ENCODE data around the gene HIGD1A.
A peak's percentile ranks its signal among the peaks of the same experiment; 100 is the strongest.

Gene HIGD1A

DNA sequence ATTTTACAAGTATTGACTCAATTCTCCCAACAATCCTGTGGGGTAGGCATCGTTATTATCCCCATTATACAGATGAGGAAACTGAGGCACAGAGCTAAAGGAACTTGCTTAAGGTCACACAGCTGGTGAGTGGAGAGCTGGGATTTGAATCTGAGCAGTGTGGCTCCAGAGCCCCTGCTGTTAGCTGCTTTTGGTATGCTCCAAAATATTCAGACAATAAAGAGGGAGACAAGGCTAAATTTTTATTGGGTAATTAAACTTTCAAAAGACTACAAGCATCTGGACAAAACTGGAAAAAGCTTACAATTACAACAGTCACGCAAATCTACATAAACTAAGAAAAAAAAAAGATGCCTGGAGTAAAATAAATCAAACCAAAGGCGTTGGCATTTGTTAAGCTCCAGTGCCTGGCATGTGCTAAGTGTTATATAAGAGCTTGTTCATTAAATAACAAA lies 59.0 kb downstream of the HIGD1A start:
- TF ChIP-seq, protein P1, sequence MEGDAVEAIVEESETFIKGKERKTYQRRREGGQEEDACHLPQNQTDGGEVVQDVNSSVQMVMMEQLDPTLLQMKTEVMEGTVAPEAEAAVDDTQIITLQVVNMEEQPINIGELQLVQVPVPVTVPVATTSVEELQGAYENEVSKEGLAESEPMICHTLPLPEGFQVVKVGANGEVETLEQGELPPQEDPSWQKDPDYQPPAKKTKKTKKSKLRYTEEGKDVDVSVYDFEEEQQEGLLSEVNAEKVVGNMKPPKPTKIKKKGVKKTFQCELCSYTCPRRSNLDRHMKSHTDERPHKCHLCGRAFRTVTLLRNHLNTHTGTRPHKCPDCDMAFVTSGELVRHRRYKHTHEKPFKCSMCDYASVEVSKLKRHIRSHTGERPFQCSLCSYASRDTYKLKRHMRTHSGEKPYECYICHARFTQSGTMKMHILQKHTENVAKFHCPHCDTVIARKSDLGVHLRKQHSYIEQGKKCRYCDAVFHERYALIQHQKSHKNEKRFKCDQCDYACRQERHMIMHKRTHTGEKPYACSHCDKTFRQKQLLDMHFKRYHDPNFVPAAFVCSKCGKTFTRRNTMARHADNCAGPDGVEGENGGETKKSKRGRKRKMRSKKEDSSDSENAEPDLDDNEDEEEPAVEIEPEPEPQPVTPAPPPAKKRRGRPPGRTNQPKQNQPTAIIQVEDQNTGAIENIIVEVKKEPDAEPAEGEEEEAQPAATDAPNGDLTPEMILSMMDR (IDR thresholded peaks at IDR 0.05): no peak
- DNase-seq (ENCODE audit: low spot score): no peak
- Histone ChIP-seq H3K27ac (peak overlapping the region; percentile 85 to 91), H3K4me3 (no peak overlapping the region)

DNA sequence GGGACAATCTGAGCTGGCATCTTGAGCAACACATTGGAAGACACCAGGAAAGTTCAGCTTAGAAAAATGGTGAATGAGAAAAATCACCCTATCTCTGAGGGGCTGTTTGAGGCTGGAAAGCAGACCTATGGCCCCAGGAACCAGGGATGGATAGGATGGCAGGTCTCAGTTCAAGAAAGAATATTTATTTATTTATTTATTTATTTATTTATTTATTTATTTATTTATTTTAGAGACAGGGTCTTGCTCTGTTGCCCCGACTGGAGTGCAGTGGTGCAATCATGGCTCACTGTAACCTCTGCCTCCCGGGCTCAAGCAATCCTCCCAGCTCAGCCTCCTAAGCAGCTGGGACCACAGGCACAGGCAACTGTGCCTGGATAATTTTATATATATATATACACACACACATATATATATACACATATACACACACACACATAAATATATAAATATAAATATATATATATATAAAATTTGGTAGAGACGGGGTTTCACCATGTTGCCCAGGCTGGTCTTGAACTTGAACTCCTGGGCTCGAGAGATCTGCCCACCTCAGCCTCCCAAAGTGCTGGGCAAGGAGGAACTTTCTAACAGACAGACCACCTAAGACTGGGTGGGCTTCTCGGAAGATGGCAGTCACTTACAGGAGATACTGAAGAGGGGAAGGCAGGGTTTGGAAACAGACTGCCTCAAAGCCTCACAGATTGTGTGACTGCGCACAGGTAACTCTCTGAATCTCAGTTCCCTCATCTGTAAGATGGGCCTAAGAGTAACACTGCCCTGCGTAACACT lies 60.9 kb downstream of the HIGD1A start:
- Histone ChIP-seq H3K27ac (peak overlapping the region; percentile 15 to 46), H3K4me3 (no peak overlapping the region)
- TF ChIP-seq, protein P1 (IDR thresholded peaks at IDR 0.05): no peak
- no peak for DNase-seq (ENCODE audit: low spot score)

DNA sequence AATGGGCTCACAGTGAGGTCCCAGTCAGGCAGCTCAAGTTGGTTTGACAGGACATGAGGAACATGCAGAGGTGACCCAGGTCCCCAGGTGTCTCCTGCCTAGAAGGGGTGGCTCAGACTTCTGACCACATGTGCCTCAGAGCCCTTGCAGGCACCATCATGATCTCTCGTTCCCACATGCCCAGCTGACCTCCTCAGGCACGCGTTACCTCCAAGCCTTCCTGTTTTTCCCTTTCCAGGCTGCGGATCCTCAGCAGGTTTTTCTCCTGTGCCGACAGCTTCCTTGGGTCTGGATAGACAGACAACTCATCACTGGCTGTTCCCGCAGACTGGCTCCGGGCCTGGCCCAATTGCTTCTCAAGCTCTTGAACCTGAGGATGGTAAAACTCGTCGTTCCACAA lies 61.6 kb downstream of the HIGD1A start:
- TF ChIP-seq, protein P1 (IDR thresholded peaks at IDR 0.05): no peak
- peak; percentile 69 for DNase-seq (ENCODE audit: low spot score)
- no peak overlapping the region for H3K27ac ChIP-seq
- no peak overlapping the region for H3K4me3 ChIP-seq

DNA sequence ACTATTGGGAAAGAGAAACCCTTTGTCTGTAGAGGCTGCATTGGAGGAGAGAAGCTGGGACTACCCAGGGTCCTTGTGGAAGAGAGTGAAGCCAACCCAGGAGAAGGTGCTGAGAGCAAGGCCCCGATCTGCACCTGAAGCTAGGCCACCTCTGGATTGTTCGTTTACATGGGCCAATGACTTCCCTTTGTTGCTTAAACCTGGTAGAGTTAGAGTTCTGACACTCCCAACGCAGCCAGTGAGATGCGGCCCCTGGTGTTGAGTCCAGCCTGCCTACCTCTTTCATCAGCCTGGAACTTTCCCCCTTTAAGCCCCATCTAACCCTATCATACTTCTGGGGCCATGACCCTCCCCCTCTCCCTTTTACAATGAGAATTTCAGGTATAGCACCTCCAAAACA lies 62.0 kb downstream of the HIGD1A start:
- Histone ChIP-seq H3K27ac (peak overlapping the region in 1 of 2 donors; percentile 3), H3K4me3 (no peak overlapping the region)
- TF ChIP-seq, protein P1 (IDR thresholded peaks at IDR 0.05): no peak
- peak; percentile 46 for DNase-seq (ENCODE audit: low spot score)

DNA sequence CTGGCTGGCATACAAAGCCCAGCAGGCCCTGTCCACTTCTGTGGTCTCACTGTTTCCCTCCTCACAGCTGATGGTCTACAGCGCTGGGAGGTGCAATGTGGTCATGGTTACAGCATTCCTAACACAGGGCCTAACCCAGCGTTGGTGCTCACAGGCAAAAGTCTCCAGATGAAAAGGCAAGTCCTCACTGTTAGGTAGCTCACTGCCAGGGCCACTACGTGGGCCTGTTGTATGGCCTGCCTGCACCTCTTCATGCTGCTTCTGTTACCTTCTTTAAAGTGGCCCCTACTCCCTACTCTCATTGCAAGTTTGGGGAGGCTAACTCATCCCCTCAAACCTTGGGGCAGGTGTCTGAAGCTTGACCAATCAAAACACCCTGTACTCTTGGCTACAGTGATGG lies 62.5 kb downstream of the HIGD1A start:
- Histone ChIP-seq H3K4me3 (no peak overlapping the region), H3K27ac (peak overlapping the region in 1 of 2 donors; percentile 3)
- TF ChIP-seq, protein P1 (IDR thresholded peaks at IDR 0.05): no peak
- DNase-seq (ENCODE audit: low spot score): peak; percentile 64

DNA sequence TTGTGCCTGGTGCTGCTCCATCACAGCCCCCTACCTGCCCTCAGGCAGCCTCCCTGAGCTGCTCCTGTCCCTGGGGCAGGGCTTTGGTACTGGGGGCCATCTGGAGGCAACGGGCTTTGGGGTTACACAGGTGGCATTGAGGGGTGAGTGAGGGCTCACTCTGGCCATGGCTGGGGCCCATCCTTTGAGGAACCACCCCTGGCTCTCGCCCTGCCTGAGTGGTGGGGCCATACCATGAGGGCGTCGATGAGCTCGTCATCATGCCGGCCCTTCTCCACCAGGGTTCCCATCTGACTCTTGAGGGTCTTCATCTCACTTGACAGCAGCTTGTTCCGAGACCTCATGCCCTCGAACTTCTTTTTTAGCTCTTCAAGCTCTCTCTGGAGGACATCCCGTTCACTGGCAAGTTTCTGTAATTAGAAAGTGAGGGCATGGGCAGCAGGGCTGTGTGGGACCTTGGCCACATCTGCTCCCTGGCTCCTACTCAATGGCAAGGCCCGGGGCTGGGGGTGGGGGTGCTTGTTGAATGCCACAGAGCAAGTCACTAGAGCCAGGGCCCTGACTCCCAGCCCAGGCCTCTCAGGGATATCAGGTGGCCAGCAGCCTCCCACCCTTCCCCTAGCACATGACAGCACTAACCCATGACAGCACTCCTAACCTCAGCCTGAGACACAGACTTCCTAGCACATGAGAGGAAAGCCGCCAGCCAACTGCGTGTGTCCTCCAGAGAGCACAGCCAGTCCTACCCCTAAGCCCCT lies 64.7 kb downstream of the HIGD1A start:
- H3K4me3 ChIP-seq: no peak overlapping the region
- DNase-seq (ENCODE audit: low spot score): peak; percentile 72
- peak overlapping the region; percentile 60 to 70 for H3K27ac ChIP-seq
- TF ChIP-seq, protein P1 (IDR thresholded peaks at IDR 0.05): no peak

Measured in coronary artery (tissue), 2 donors.